ENCODE results near the gene NKAP. TPM values are rescaled to one million over a fixed set of nuclear protein-coding genes. Genes with fewer than 3 reads are reported as not detected.
"Not testable (repeated sequence)": the region's sequence is repeated elsewhere in the genome, so short reads cannot be mapped to it uniquely, and the experiment has no call there.

NKAP gene
- total RNA-seq, 1 experiment from 2014 or later: 7.3 TPM

GRCh38 chrX:119981286-119982070 lies 37.9 kb upstream of the NKAP start:
- H3K79me2 ChIP-seq (ENCODE audit: insufficient read depth, low read length): no peaks in the 10 kb centered on the region
- no peaks in the 10 kb centered on the region for H3K4me1 ChIP-seq (ENCODE audit: insufficient read depth, low read length)
- no peak overlapping the region for H2BK20ac ChIP-seq (ENCODE audit: low read depth, low read length, poor library complexity, severe bottlenecking)
- H2BK5ac ChIP-seq (ENCODE audit: insufficient read length, low read length): no peak overlapping the region
- Mint-ChIP-seq H3K27ac (no peak overlapping the region), H3K9me3 (peaks cover 25 to 32% of the 10 kb centered on the region in 2 experiments), H3K4me3 (no peak overlapping the region), H3K36me3 (ENCODE audit: insufficient read depth in 1 of 3, low read depth in 3 of 3) (no peaks in the 10 kb centered on the region; a peak in 1 of 7 replicates), H3K4me1 (peaks cover 0 to 2% of the 10 kb centered on the region in 2 experiments; a peak in 1 of 4 replicates), H3K27me3 (ENCODE audit: low read depth) (peaks cover 44% of the 10 kb centered on the region)
- H2BK12ac ChIP-seq (ENCODE audit: insufficient read length, low read depth, low read length): no peak overlapping the region
- no peak overlapping the region for H3K27ac ChIP-seq (ENCODE audit: insufficient read length, low read depth, low read length)
- H4K91ac ChIP-seq (ENCODE audit: insufficient read length, low read depth, low read length): no peak overlapping the region
- no peak overlapping the region for H4K5ac ChIP-seq (ENCODE audit: insufficient read length, low read depth, low read length)
- no peak overlapping the region for H2BK15ac ChIP-seq (ENCODE audit: low read depth, low read length)
- no peaks in the 10 kb centered on the region; the same call in 1 of the 2 replicates for H3K27me3 ChIP-seq (ENCODE audit: insufficient read depth, low read length)
- no peak overlapping the region for H3K18ac ChIP-seq (ENCODE audit: insufficient read length, low read depth, low read length)
- no peaks in the 10 kb centered on the region for H3K23me2 ChIP-seq (ENCODE audit: insufficient read length, low read depth, low read length, poor library complexity, severe bottlenecking)
- no peak overlapping the region for H3K56ac ChIP-seq (ENCODE audit: insufficient read length, low read depth, low read length)
- no peak overlapping the region for H4K8ac ChIP-seq (replicated peaks; ENCODE audit: insufficient read length, low read depth, low read length)
- TF ChIP-seq CTCF (conservative IDR thresholded peaks at IDR 0.05): peak; percentile 71
- no CpG with 5 or more reads among the region's 15 CpGs for WGBS (ENCODE audit: extremely low coverage, insufficient read length, low lambda C conversion rate)
- peaks cover 7% of the 10 kb centered on the region for H3K9me3 ChIP-seq (ENCODE audit: control insufficient read depth, low read depth, low read length)
- H3K23ac ChIP-seq (ENCODE audit: insufficient read length, low read depth, low read length): no peak overlapping the region
- DNase-seq: peak; percentile 60
- no peak overlapping the region for H3K9ac ChIP-seq (ENCODE audit: extremely low read depth, insufficient read length, low read length)
- H4K20me1 ChIP-seq (ENCODE audit: control insufficient read depth, insufficient read depth, insufficient read length): no peaks in the 10 kb centered on the region
- no peak overlapping the region for H2AK5ac ChIP-seq (ENCODE audit: insufficient read length, low read length)
- H2BK120ac ChIP-seq (ENCODE audit: low read depth, low read length, poor library complexity, severe bottlenecking): no peak overlapping the region
- H3K4me2 ChIP-seq (ENCODE audit: insufficient read depth, insufficient read length, low read length): no peak overlapping the region
- no peak overlapping the region for H3K14ac ChIP-seq (ENCODE audit: insufficient read depth, low read length)
- H2AFZ ChIP-seq (ENCODE audit: low read length): no peak overlapping the region
- no peak overlapping the region for H3K4ac ChIP-seq (ENCODE audit: low read depth, low read length)
- H3K79me1 ChIP-seq (ENCODE audit: insufficient read depth, low read depth, low read length, poor library complexity, severe bottlenecking): no peaks in the 10 kb centered on the region
- H3T11ph ChIP-seq (ENCODE audit: low read length): no peak overlapping the region

GRCh38 chrX:119977172-119977571 lies 33.6 kb upstream of the NKAP start:
- not testable (repeated sequence) for H3K36me3 Mint-ChIP-seq (ENCODE audit: insufficient read depth in 1 of 3, low read depth in 3 of 3); H3K79me2 ChIP-seq (ENCODE audit: insufficient read depth, low read length); H4K5ac ChIP-seq (ENCODE audit: insufficient read length, low read depth, low read length); H2AK5ac ChIP-seq (ENCODE audit: insufficient read length, low read length); H3K27me3 ChIP-seq (ENCODE audit: insufficient read depth, low read length); H3K4me1 Mint-ChIP-seq; H4K20me1 ChIP-seq (ENCODE audit: control insufficient read depth, insufficient read depth, insufficient read length); H3K4me2 ChIP-seq (ENCODE audit: insufficient read depth, insufficient read length, low read length); H3K23me2 ChIP-seq (ENCODE audit: insufficient read length, low read depth, low read length, poor library complexity, severe bottlenecking); H4K91ac ChIP-seq (ENCODE audit: insufficient read length, low read depth, low read length); DNase-seq; H2BK5ac ChIP-seq (ENCODE audit: insufficient read length, low read length); H2AFZ ChIP-seq (ENCODE audit: low read length); H3K56ac ChIP-seq (ENCODE audit: insufficient read length, low read depth, low read length); H2BK20ac ChIP-seq (ENCODE audit: low read depth, low read length, poor library complexity, severe bottlenecking); H3K27ac ChIP-seq (ENCODE audit: insufficient read length, low read depth, low read length); H3K27ac Mint-ChIP-seq; H3K9ac ChIP-seq (ENCODE audit: extremely low read depth, insufficient read length, low read length); H3K4me1 ChIP-seq (ENCODE audit: insufficient read depth, low read length); H4K8ac ChIP-seq (replicated peaks; ENCODE audit: insufficient read length, low read depth, low read length); H2BK15ac ChIP-seq (ENCODE audit: low read depth, low read length); H3T11ph ChIP-seq (ENCODE audit: low read length); H2BK120ac ChIP-seq (ENCODE audit: low read depth, low read length, poor library complexity, severe bottlenecking); H3K18ac ChIP-seq (ENCODE audit: insufficient read length, low read depth, low read length); H3K14ac ChIP-seq (ENCODE audit: insufficient read depth, low read length); H3K23ac ChIP-seq (ENCODE audit: insufficient read length, low read depth, low read length); H2BK12ac ChIP-seq (ENCODE audit: insufficient read length, low read depth, low read length); H3K4ac ChIP-seq (ENCODE audit: low read depth, low read length); H3K79me1 ChIP-seq (ENCODE audit: insufficient read depth, low read depth, low read length, poor library complexity, severe bottlenecking); H3K4me3 Mint-ChIP-seq
- WGBS (ENCODE audit: extremely low coverage, insufficient read length, low lambda C conversion rate): no CpG with 5 or more reads among the region's 4 CpGs
- Mint-ChIP-seq H3K9me3 (peaks cover 31 to 35% of the 10 kb centered on the region in 2 experiments), H3K27me3 (ENCODE audit: low read depth) (peaks cover 28% of the 10 kb centered on the region)
- H3K9me3 ChIP-seq (ENCODE audit: control insufficient read depth, low read depth, low read length): peaks cover 31% of the 10 kb centered on the region

Data from H9 (cell line).